ENCODE results near the gene CCDC92B.
"Not testable (repeated sequence)": the region's sequence is repeated elsewhere in the genome, so short reads cannot be mapped to it uniquely, and the experiment has no call there.

CCDC92B gene

GRCh38 chr17:2703606-2704005 lies 45.8 kb downstream of the CCDC92B start:
- no peak for DNase-seq (ENCODE audit: low read depth)

- DNase-seq (ENCODE audit: low read depth) = no peak
Observed at GRCh38 chr17:2703181-2703580, 46.3 kb downstream of the CCDC92B start.

- DNase-seq (ENCODE audit: low read depth) = no peak
Observed at GRCh38 chr17:2701996-2702741, 47.3 kb downstream of the CCDC92B start.

- no peak for DNase-seq (ENCODE audit: low read depth)
Observed at GRCh38 chr17:2701161-2701995, 48.1 kb downstream of the CCDC92B start.

- no peak for DNase-seq (ENCODE audit: low read depth)
Observed at GRCh38 chr17:2700491-2701141, 48.8 kb downstream of the CCDC92B start.

- no peak for DNase-seq (ENCODE audit: low read depth)
Observed at GRCh38 chr17:2700030-2700490, 49.4 kb downstream of the CCDC92B start.

- DNase-seq (ENCODE audit: low read depth) = not testable (repeated sequence)
Observed at GRCh38 chr17:2699216-2699805, 50.1 kb downstream of the CCDC92B start.

- no peak for DNase-seq (ENCODE audit: low read depth)
Observed at GRCh38 chr17:2697611-2698162, 51.8 kb downstream of the CCDC92B start.

- no peak for DNase-seq (ENCODE audit: low read depth)
Observed at GRCh38 chr17:2695961-2696760, 53.3 kb downstream of the CCDC92B start.

GRCh38 chr17:2695243-2695960 lies 54.0 kb downstream of the CCDC92B start:
- no peak for DNase-seq (ENCODE audit: low read depth)

GRCh38 chr17:2694381-2695242 lies 54.8 kb downstream of the CCDC92B start:
- DNase-seq (ENCODE audit: low read depth) = no peak

GRCh38 chr17:2693561-2694380 lies 55.7 kb downstream of the CCDC92B start:
- DNase-seq (ENCODE audit: low read depth) = no peak

GRCh38 chr17:2692781-2693135 lies 56.7 kb downstream of the CCDC92B start:
- DNase-seq (ENCODE audit: low read depth) = no peak

- DNase-seq (ENCODE audit: low read depth) = no peak
Observed at GRCh38 chr17:2691965-2692780, 57.3 kb downstream of the CCDC92B start.

- DNase-seq (ENCODE audit: low read depth) = no peak
Observed at GRCh38 chr17:2691069-2691871, 58.2 kb downstream of the CCDC92B start.

GRCh38 chr17:2690165-2691068 lies 59.0 kb downstream of the CCDC92B start:
- no peak for DNase-seq (ENCODE audit: low read depth)
